Endothelial cell (in vitro differentiated cells): ENCODE data around the gene IWS1. TPM values are rescaled to one million over a fixed set of nuclear protein-coding genes. Genes with fewer than 3 reads are reported as not detected.

ENCODE experiments used
- DNase-seq: peaks from one replicate; pipeline ENCODE4 v3.0.0; 2021; ENCODE audit warnings: low spot score
- H3K27ac Mint-ChIP-seq: one replicate; pipeline ENCODE4 v1.8.0; 2021; ENCODE audit warnings: mixed read lengths, inconsistent platforms; ENCODE audit not compliant: unreplicated experiment
- H3K27me3 Mint-ChIP-seq: one replicate; pipeline ENCODE4 v1.8.0; 2021; ENCODE audit warnings: mild to moderate bottlenecking, moderate library complexity, mixed read lengths, inconsistent platforms; ENCODE audit not compliant: unreplicated experiment
- H3K36me3 Mint-ChIP-seq: one replicate; pipeline ENCODE4 v1.8.0; 2021; ENCODE audit warnings: mild to moderate bottlenecking, low read depth, mixed read lengths, inconsistent platforms; ENCODE audit not compliant: unreplicated experiment
- H3K4me1 Mint-ChIP-seq: one replicate; pipeline ENCODE4 v1.8.0; 2021; ENCODE audit warnings: mild to moderate bottlenecking, mixed read lengths, inconsistent platforms; ENCODE audit not compliant: unreplicated experiment
- H3K4me3 Mint-ChIP-seq: one replicate; pipeline ENCODE4 v1.8.0; 2021; ENCODE audit warnings: mild to moderate bottlenecking, mixed read lengths, inconsistent platforms; ENCODE audit not compliant: unreplicated experiment
- H3K9me3 Mint-ChIP-seq: one replicate; pipeline ENCODE4 v1.8.0; 2021; ENCODE audit warnings: mixed read lengths, inconsistent platforms; ENCODE audit not compliant: unreplicated experiment
- CTCF ChIP-seq: fragments of 200-600 bp; sonication (generic); IDR thresholded peaks from one replicate; pipeline ENCODE4 v1.5.0; 2021; ENCODE audit warnings: antibody characterized with exemption; ENCODE audit not compliant: unreplicated experiment
- total RNA-seq: library from RNA; stranded (reverse); fragmentation: NEBNext Ultra II Directional; extraction: Animal tissue kit (Norgen Biotek cat#: 25700); gene quantifications from one replicate; pipeline ENCODE4 v1.2.1, GENCODE V29; 2021; ENCODE audit not compliant: unreplicated experiment

Gene IWS1
- total RNA-seq, 1 donor from 2014 or later: 50.5 TPM

DNA sequence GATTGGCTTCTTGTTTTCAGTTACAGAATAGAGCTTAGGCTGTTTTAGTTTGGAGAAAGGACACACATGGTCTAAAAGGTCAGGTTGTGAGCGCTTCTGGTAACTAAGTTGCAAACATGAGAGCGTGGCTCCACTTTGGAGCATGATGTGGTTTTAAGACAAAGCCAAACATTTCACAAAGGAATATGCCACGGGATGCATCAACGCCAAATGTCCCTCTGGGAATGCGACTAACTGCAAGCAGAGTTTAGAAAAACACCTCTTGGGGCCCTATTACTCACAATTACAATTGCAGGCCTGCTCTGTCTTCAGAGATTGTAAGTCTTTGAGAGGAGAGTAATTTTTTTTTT is 34.6 kb upstream of the IWS1 start:
- no peak overlapping the region for H3K27ac Mint-ChIP-seq
- H3K4me1 Mint-ChIP-seq: peaks cover 2% of the 10 kb centered on the region
- H3K9me3 Mint-ChIP-seq: no peaks in the 10 kb centered on the region
- H3K36me3 Mint-ChIP-seq: no peaks in the 10 kb centered on the region
- peaks cover 5% of the 10 kb centered on the region for H3K27me3 Mint-ChIP-seq
- H3K4me3 Mint-ChIP-seq: no peak overlapping the region
- DNase-seq: no peak
- no peak for TF ChIP-seq CTCF

DNA sequence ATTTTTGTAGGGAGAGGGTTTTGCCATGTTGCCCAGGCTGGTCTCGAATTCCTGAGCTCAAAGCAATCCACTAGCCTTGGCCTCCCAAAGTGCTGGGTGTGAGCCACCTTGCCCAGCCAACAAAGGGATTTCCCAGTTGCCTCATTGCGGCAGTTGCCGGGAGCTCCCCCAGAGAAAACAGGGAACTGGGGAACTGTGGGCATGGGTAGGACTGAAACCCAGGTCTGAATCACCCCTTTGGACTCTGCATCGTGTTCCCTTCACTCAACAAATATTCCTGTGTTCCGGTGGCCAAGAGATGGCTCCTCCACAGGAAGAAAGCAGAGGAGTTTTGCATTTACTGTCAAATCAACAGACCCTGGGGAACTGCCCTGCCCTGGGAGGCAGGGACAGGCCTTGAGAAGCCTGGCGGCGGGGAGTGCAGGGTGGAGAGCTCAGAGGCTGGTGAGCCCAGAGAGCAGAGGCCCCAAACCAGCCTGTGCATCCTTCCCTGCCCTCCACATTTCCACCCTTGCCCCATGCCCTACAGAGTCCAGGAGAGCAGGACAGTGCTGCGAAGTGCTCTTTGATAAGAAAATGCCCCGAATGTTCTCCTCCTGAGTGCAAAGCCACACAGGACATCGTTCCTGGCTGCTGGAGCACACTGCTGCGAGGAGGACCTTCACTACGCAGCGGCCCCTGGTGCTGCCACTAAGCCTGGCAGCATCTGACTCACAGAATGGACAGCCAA is 34.1 kb upstream of the IWS1 start:
- TF ChIP-seq CTCF: no peak
- H3K4me3 Mint-ChIP-seq: no peak overlapping the region
- H3K27ac Mint-ChIP-seq: no peak overlapping the region
- no peaks in the 10 kb centered on the region for H3K36me3 Mint-ChIP-seq
- no peak for DNase-seq
- H3K9me3 Mint-ChIP-seq: no peaks in the 10 kb centered on the region
- peaks cover 5% of the 10 kb centered on the region for H3K27me3 Mint-ChIP-seq
- H3K4me1 Mint-ChIP-seq: peaks cover 2% of the 10 kb centered on the region

- DNase-seq: no peak
- H3K27ac Mint-ChIP-seq: no peak overlapping the region
- no peak for TF ChIP-seq CTCF
- peaks cover 5% of the 10 kb centered on the region for H3K27me3 Mint-ChIP-seq
- H3K4me1 Mint-ChIP-seq: peaks cover 2% of the 10 kb centered on the region
- no peaks in the 10 kb centered on the region for H3K36me3 Mint-ChIP-seq
- H3K9me3 Mint-ChIP-seq: no peaks in the 10 kb centered on the region
- H3K4me3 Mint-ChIP-seq: no peak overlapping the region
Measured at GRCh38 chr2:127559454-127559853, 33.2 kb upstream of the IWS1 start.

DNA sequence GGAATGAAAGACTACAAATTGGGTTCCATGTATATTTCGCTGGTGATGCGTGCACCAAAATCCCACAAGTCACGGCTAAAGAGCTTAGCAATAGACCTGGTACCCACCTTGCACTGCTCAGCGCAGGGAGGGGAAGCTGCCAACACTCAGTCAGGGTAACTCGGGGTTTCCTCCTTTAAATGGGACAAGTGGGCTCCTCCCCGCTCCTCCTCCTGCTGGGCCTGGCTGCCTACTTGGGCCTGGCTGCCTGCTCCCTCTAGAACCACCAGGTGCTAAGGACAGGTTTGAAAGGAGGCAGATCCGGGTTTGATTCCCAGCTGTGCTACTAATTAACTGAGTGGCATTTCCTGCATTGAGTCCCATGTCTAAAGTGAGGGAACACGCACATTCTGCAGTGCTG is 32.6 kb upstream of the IWS1 start:
- Mint-ChIP-seq H3K36me3 (no peaks in the 10 kb centered on the region), H3K27ac (no peak overlapping the region), H3K27me3 (peaks cover 4% of the 10 kb centered on the region), H3K4me3 (no peak overlapping the region), H3K9me3 (no peaks in the 10 kb centered on the region), H3K4me1 (peaks cover 2% of the 10 kb centered on the region)
- DNase-seq: no peak
- TF ChIP-seq CTCF: no peak

GRCh38 chr2:127552846-127553245 is 26.6 kb upstream of the IWS1 start:
- Mint-ChIP-seq H3K36me3 (no peaks in the 10 kb centered on the region), H3K4me1 (peaks cover 2% of the 10 kb centered on the region), H3K4me3 (no peak overlapping the region), H3K27me3 (peaks cover 6% of the 10 kb centered on the region), H3K27ac (no peak overlapping the region), H3K9me3 (no peaks in the 10 kb centered on the region)
- no peak for DNase-seq
- no peak for TF ChIP-seq CTCF
